ENCODE data around the gene GTF2F1.
"Not testable (repeated sequence)": the region's sequence is repeated elsewhere in the genome, so short reads cannot be mapped to it uniquely, and the experiment has no call there.

Gene GTF2F1

GRCh38 chr19:6417713-6418561 is 25.0 kb upstream of the GTF2F1 start:
- DNase-seq, result no peak

- no peak for DNase-seq
Observed at GRCh38 chr19:6416658-6417405, 23.9 kb upstream of the GTF2F1 start.

- no peak for DNase-seq
Observed at GRCh38 chr19:6415591-6416190, 22.7 kb upstream of the GTF2F1 start.

- DNase-seq, result no peak
Observed at GRCh38 chr19:6414793-6415590, 22.0 kb upstream of the GTF2F1 start.

GRCh38 chr19:6413721-6414643 is 21.0 kb upstream of the GTF2F1 start:
- DNase-seq, result no peak

- no peak for DNase-seq
Observed at GRCh38 chr19:6413291-6413690, 20.3 kb upstream of the GTF2F1 start.

GRCh38 chr19:6412447-6413091 is 19.6 kb upstream of the GTF2F1 start:
- peak; percentile 31 for DNase-seq

GRCh38 chr19:6412061-6412446 is 19.1 kb upstream of the GTF2F1 start:
- no peak for DNase-seq

GRCh38 chr19:6409346-6409745 is 16.4 kb upstream of the GTF2F1 start:
- no peak for DNase-seq

GRCh38 chr19:6406401-6406800 is 13.4 kb upstream of the GTF2F1 start:
- no peak for DNase-seq

- DNase-seq, result no peak
Observed at GRCh38 chr19:6402837-6403608, 10.1 kb upstream of the GTF2F1 start.

GRCh38 chr19:6402058-6402457 is 9.1 kb upstream of the GTF2F1 start:
- DNase-seq, result no peak

- not testable (repeated sequence) for DNase-seq
Observed at GRCh38 chr19:6400062-6400944, 7.3 kb upstream of the GTF2F1 start.

- no peak for DNase-seq
Observed at GRCh38 chr19:6396305-6396704, 3.3 kb upstream of the GTF2F1 start.

GRCh38 chr19:6394831-6395230 is 1.9 kb upstream of the GTF2F1 start:
- DNase-seq, result no peak

GRCh38 chr19:6393983-6394412 is 1.0 kb upstream of the GTF2F1 start:
- peak; percentile 55 for DNase-seq

GRCh38 chr19:6392221-6393073 is 517 bp downstream of the GTF2F1 start:
- no peak for DNase-seq

GRCh38 chr19:6387372-6387771 is 5.6 kb downstream of the GTF2F1 start:
- DNase-seq, result no peak

Measured in NCI-H510A treated with DMSO at 0.1 percent for 48 hours (cell line).